Measurements from ENCODE around the gene RNF114. TPM values are rescaled to one million over a fixed set of nuclear protein-coding genes. Genes with fewer than 3 reads are reported as not detected.
A peak's percentile ranks its signal among the peaks of the same experiment; 100 is the strongest.

The RNF114 gene
- total RNA-seq, 4 donors from 2014 or later: 132 to 279 (median 179) TPM

DNA sequence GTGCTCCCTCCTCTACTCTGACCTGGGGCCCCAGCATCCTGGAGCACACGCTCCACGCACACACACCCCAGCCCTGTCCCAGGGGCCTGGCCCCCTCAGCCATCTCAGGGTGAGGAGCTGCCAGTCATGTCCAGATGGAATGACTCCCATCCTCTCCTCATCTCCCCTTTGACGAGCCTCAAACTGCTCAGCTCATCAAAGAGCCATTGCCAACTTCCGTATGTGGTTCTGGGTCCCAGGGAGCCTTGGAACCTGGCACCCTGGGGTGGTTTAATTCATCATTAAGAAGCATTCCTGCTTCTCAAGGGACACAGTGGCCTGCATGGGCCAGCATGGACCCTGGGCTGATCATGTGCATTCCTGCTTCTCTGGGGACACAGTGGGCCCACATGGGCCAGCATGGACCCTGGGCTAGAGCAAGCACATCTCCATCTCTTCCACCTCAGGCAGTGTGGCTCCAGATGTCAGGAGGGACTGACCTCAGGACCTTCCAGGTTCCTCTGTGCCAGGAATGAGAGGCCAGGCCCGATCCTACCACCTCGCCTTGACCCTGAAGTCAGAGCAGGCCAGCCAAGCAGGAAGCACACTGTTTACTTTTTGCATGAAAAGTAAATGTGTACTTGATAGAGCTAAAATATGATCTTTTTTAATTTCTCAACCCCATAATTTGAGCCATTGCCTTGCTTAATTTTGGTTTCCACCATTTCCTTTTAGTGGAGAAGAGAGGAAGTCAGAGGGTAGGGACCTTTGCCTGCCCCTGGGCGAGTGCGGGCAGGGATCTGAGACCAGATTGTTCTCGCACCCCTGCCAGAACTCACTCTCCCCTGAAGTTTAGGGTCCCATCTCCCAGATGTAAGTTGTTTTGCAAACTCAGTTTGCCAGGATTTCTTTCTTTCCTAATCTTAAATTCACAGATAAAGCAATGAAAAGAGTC is 46.9 kb upstream of the RNF114 start:
- DNase-seq: no peak
- Histone ChIP-seq H3K4me1 (peaks cover 30 to 50% of the 10 kb centered on the region in 2 donors), H3K27ac (peak overlapping the region; percentile 66 to 90 (median 78)), H3K4me3 (replicated peaks in 1 of 3) (no peak overlapping the region), H3K27me3 (no peaks in the 10 kb centered on the region), H3K36me3 (peaks cover 0 to 5% of the 10 kb centered on the region in 2 donors), H3K9me3 (no peaks in the 10 kb centered on the region)
- no peak for TF ChIP-seq POLR2A (IDR thresholded peaks at IDR 0.05)
- TF ChIP-seq, protein P1, sequence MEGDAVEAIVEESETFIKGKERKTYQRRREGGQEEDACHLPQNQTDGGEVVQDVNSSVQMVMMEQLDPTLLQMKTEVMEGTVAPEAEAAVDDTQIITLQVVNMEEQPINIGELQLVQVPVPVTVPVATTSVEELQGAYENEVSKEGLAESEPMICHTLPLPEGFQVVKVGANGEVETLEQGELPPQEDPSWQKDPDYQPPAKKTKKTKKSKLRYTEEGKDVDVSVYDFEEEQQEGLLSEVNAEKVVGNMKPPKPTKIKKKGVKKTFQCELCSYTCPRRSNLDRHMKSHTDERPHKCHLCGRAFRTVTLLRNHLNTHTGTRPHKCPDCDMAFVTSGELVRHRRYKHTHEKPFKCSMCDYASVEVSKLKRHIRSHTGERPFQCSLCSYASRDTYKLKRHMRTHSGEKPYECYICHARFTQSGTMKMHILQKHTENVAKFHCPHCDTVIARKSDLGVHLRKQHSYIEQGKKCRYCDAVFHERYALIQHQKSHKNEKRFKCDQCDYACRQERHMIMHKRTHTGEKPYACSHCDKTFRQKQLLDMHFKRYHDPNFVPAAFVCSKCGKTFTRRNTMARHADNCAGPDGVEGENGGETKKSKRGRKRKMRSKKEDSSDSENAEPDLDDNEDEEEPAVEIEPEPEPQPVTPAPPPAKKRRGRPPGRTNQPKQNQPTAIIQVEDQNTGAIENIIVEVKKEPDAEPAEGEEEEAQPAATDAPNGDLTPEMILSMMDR (IDR thresholded peaks at IDR 0.05): no peak
- intact Hi-C loops (cut with DNase I): no loop called here
- 86 to 87% methylated on average over 9 of the region's 9 CpGs for WGBS, 2 donors

DNA sequence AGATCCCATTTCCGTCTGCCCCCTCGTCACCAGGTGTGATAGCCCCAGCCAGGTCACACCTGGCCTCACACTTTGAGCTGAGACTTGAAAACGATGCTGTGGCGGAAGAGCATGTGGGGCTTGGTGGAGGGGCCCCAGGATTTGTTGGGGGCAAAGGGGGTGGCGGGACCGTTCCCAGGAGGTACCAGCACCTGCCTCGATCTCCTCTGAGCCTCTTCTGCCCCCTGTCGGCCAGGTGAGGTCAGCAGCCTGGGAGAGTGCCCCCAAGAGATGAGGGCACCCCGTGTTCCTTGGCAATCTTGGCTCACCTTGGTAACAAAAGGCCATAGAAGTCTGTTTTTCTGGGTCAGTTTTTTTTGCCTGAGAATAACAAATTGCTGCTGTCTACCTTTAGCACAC is 46.3 kb upstream of the RNF114 start:
- no peak for TF ChIP-seq POLR2A (IDR thresholded peaks at IDR 0.05)
- TF ChIP-seq, protein P1 (IDR thresholded peaks at IDR 0.05): peak in 5 of 6 experiments; percentile 9 to 47 (median 40)
- peak; percentile 27 to 50 for DNase-seq
- no peak overlapping the region for H3K4me3 ChIP-seq (replicated peaks in 1 of 3)
- 63 to 64% methylated on average over 9 of the region's 9 CpGs for WGBS, 2 donors
- no peaks in the 10 kb centered on the region for H3K27me3 ChIP-seq
- H3K9me3 ChIP-seq: no peaks in the 10 kb centered on the region
- peak overlapping the region; percentile 66 to 90 (median 78) for H3K27ac ChIP-seq
- peaks cover 30 to 50% of the 10 kb centered on the region in 2 donors for H3K4me1 ChIP-seq
- peaks cover 0 to 5% of the 10 kb centered on the region in 2 donors for H3K36me3 ChIP-seq
- intact Hi-C loops (cut with DNase I): no loop called here

DNA sequence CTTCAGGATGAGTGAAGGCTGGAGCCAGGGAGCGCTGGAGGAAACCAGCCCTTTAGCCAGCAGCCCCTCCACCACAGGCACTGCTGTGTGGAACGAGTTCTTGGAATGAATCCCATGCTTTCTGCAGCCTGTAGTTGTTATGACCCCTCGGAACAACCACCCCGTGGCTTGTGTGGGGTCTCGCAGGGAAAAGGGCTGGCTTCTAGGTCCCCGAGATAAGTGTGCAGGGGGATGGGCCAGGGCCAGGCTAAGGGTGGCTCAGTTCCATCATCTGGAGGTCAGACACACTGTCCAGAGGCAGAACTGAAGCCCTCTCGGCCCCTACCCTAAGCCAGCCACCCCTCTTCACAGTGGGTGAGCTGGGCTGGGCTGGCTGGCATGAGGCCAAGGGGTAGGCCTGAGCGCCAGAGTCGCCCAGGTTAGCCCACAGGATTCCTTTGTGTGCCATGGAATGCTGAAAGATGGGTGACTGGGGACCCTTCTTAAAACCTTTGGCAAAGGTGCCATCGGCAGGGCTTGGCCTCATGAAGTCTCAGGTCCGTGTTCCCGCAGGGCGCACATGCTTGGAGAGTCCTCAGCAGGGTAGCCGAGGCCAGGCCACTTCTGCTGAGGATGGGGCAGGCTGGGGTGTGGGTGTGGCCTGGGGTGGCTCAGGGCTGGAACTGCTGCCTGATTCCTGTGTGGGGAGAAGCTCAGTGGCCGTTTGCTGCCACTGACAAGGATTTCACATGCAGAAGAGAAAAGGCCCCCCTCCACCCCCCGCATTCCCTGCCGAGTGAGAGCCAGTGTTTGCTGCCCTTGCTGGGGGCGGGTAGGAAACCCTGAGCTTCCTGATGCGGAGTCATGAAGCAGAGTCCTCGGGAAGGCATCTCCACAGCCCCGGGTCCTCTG is 45.5 kb upstream of the RNF114 start:
- DNase-seq: peak; percentile 88 to 89

DNA sequence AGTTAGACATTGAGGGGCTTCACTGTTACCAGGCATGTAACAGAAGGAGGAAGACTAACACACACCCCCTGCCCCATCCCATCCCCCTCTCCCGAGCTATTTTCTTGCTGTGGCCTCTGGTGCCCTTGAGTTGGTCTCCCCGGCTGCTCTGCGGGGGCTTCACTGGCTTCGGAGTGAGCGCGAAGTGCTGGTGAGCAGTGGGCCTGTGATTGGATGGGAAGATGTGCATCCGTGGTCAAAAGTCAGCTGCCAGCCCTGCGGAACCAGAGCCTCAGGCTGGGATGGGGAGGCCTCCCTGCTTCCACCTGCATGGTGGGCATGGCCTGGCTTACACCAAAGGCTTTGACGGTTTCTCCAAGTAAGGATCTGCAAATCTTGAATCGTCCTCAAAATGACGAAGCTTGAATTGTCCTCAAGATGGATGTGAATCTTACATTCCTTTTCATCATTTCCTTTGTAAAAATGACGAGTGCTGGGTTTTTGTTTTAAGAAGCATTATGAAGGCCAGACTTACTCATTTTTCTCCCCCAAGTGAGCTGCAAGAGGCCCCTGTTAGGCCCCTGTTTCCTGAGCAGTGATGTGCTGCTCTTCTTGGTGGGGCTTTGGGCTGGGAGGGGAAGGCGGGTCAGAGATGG is 44.6 kb upstream of the RNF114 start:
- Histone ChIP-seq H3K4me1 (peaks cover 30 to 50% of the 10 kb centered on the region in 2 donors), H3K27me3 (no peaks in the 10 kb centered on the region), H3K4me3 (replicated peaks in 1 of 3) (no peak overlapping the region), H3K36me3 (peaks cover 0 to 5% of the 10 kb centered on the region in 2 donors), H3K27ac (peak overlapping the region in 1 of 3 donors; percentile 90), H3K9me3 (no peaks in the 10 kb centered on the region)
- WGBS, 2 donors: 83 to 88% methylated on average over 9 to 13 of the region's 13 CpGs
- TF ChIP-seq POLR2A (IDR thresholded peaks at IDR 0.05): no peak
- TF ChIP-seq, protein P1 (IDR thresholded peaks at IDR 0.05): no peak
- intact Hi-C loops (cut with DNase I): no loop called here
- DNase-seq: no peak

More for the DNA sequence above, 45.5 kb upstream of the RNF114 start:
- intact Hi-C loops (cut with DNase I): no loop called here
- WGBS, 2 donors: 40 to 49% methylated on average over 12 to 21 of the region's 21 CpGs
- Histone ChIP-seq H3K36me3 (peaks cover 0 to 5% of the 10 kb centered on the region in 2 donors), H3K27ac (peak overlapping the region; percentile 66 to 90 (median 78)), H3K4me3 (replicated peaks in 1 of 3) (no peak overlapping the region), H3K9me3 (no peaks in the 10 kb centered on the region), H3K27me3 (no peaks in the 10 kb centered on the region), H3K4me1 (peaks cover 30 to 50% of the 10 kb centered on the region in 2 donors)
- TF ChIP-seq, protein P1 (IDR thresholded peaks at IDR 0.05): no peak
- TF ChIP-seq POLR2A (IDR thresholded peaks at IDR 0.05): peak in 1 of 2 donors; percentile 41

All from thyroid gland (tissue), 4 donors.